Measurements from ENCODE around the gene PON1. TPM values are rescaled to one million over a fixed set of nuclear protein-coding genes. Genes with fewer than 3 reads are reported as not detected.

The PON1 gene
- total and polyA plus RNA-seq, 2 of the 8 experiments (the other 6 are each of a cell fraction or from before 2014, with no cell fraction given) = not detected

DNA sequence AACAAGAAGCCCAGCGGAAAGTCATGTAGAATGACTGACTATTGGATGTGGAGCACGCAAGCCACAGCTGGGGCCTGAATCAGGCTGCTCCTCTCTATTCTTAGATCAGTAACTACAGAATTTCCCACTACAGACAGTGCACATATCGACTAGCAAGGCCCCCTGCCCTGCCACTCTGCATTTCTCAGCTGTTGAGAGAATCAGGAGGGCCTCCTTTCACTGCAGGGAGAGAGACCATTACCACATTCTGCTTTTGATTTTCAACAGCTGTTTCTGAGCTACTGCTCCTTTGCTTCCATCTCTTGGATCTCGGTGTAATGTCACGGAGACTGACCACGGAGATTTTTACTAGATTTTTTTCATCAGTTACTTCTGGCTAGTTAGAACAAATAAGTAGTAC is 73.8 kb downstream of the PON1 start (continued):
- TF ChIP-seq CEBPB (IDR thresholded peaks at IDR 0.05; ENCODE audit: low read depth, low read length) (no peak), POU5F1 (IDR thresholded peaks at IDR 0.05; ENCODE audit: low read depth, low read length) (no peak), SIX5 (IDR thresholded peaks at IDR 0.05; ENCODE audit: low read depth, low read length) (no peak), SP1 (IDR thresholded peaks at IDR 0.05; ENCODE audit: low read depth, low read length) (no peak)

Small RNAs within 50 kb of the gene (small RNA-seq; reads per million reads assigned to genes)
- not detected for gene AC004022.2 (ENCODE audit: insufficient read depth)

Other genes with a start within 250 kb of the PON1 start
- not detected in 2 replicates for gene PON3, start 71.8 kb upstream of the PON1 start, total RNA-seq (2021; fragmentation: NEBNext Ultra II Directional; extraction: Animal tissue kit (Norgen Biotek cat#: 25700))
- gene PON3, start 71.8 kb upstream of the PON1 start, polyA plus RNA-seq (2011; rRNA removed) = not detected in 2 replicates
- gene PON2, start 110.5 kb upstream of the PON1 start, total RNA-seq (2021; fragmentation: NEBNext Ultra II Directional; extraction: Animal tissue kit (Norgen Biotek cat#: 25700)) = 27.5 and 31.0 TPM in 2 replicates
- gene PON2, start 110.5 kb upstream of the PON1 start, polyA plus RNA-seq (2011; rRNA removed) = 12.7 and 20.6 TPM in 2 replicates
- gene ASB4, start 161.4 kb upstream of the PON1 start, total RNA-seq (2021; fragmentation: NEBNext Ultra II Directional; extraction: Animal tissue kit (Norgen Biotek cat#: 25700)) = not detected in 2 replicates
- not detected in 2 replicates for gene ASB4, start 161.4 kb upstream of the PON1 start, polyA plus RNA-seq (2011; rRNA removed)

Data from H1 (cell line).